Spleen (tissue), 7 donors: ENCODE measurements around the gene EVC2.

Source experiments
- CTCF ChIP-seq, 11 experiments: fragments of 200-600 bp in 7 of 11; fragments of 450-650 bp in 4 of 11; sonication (generic) in 4 of 11; IDR thresholded peaks in 8 of 11; conservative IDR thresholded peaks in 3 of 11; 1 replicate in 7 of 11; 2 replicates in 4 of 11; pipeline versions ENCODE4 v1.4.0 to v1.8.0; 2016 to 2021; ENCODE audit warnings: antibody characterized with exemption in 11 of 11, inconsistent platforms in 4 of 11, mild to moderate bottlenecking in 1 of 11
- POLR2A ChIP-seq, 3 donors: fragments of 450-650 bp; IDR thresholded peaks; one replicate each; pipeline ENCODE4 v1.5.1; 2017; ENCODE audit warnings: antibody characterized with exemption in 3 of 3, mild to moderate bottlenecking in 1 of 3
- POLR2AphosphoS5 ChIP-seq, 3 donors: sonication (generic); formaldehyde crosslinking; IDR thresholded peaks; one replicate each; pipeline ENCODE4 v1.5.1; 2017; ENCODE audit warnings: antibody characterized with exemption in 3 of 3
- donor health status: DM: no; HTN: no; CAD: no; lungs with moderate emphysema.
- donor health status: DM: no; HTN: no; CAD: no.
- donor health status: DM: no; HTN: no; CAD: no.

- TF ChIP-seq CTCF (IDR thresholded peaks at IDR 0.05 in 8 of 11, conservative IDR thresholded peaks at IDR 0.05 in 3 of 11) (no peak), POLR2A (IDR thresholded peaks at IDR 0.05) (no peak), POLR2AphosphoS5 (IDR thresholded peaks at IDR 0.05) (no peak)
Measured at GRCh38 chr4:5706486-5707290, 1.7 kb downstream of the EVC2 start.
